NCI-H1105 (cell line): ENCODE measurements around the gene LUZP2.

Experiments
- DNase-seq: peaks from one replicate; lab custom pipeline; 2025; lab: John Stamatoyannopoulos, UW

Gene LUZP2

DNA sequence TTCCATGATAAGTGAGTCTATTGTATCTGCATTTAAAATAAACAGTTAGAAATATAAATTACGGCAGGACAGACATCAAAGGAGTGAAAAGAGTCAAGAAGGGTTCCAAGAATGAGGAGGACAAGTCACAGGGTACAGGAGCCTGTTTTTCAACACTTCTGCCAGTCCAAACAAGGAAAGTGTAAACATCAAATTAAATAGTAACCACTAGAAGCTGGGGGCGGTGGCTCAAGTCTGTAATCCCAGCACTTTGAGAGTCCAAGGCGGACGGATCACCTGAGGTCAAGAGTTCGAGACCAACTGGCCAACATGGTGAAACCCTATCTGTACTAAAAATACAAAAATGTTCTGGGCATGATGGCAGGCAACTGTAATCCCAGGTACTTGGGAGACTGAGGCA is 219.6 kb downstream of the LUZP2 start:
- DNase-seq = no peak

DNA sequence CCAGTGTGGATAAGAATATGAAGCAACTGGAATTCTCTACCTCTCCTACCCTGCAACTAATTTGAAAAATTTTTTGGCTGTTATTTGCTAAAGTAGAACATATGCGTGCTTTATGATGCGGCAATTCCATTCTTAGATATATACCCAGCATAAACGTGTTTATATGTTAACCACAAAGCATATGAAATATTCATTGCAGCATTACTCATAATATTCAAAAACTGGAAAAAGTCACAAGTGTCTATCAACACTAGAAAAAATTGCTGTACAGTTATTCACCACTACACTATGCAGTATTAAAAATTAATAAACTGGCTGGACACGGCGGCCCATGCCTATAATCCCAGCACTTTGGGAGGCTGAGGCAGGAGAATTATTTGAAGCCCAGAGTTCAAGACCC is 226.4 kb downstream of the LUZP2 start:
- DNase-seq = no peak

GRCh38 chr11:24731554-24731953 is 234.7 kb downstream of the LUZP2 start:
- DNase-seq = no peak

DNA sequence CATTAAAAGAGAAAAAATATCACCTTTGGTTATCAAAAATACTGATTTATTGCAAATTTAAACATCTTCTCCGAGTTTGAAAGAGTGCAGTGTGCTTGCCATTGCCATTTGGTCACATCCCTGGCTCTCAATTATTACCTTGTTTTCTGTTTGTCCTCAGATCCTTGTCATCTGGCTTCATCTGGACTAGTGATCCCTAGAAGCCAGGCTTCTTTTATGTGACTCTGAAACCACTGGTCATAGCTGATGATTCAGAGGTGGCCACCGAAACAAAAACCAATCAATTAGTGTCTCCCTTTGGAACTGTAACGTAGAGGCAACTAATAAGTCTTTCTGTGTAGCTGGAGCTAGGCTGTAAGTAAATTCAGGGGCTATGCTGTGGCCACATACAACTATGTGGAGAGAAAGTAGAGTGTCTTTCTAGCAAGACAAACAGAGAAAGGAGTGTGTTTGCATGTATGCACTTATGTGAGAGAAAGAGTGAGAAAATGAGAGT is 237.9 kb downstream of the LUZP2 start:
- DNase-seq = no peak

DNA sequence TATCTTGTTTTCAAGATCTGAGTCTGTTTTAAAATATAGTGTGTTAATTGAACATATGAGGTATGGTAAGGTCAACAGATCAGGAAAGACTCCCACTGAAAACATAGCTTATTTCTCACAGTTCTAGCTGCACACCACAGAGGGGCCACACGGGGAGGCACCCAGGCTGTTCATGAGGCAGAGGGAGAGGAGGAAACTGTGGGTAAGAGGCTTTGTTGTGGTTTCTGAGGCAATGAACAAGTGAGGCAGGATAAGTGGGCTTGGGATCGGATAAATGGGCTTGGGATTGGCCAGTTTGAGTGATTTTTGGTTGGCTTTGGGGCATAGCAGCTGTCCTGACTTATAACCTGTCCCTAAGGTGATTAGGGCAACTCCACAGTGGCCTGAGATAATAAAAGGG is 242.1 kb downstream of the LUZP2 start:
- no peak for DNase-seq

- DNase-seq = no peak
Measured at GRCh38 chr11:24739637-24740036, 242.8 kb downstream of the LUZP2 start.

DNA sequence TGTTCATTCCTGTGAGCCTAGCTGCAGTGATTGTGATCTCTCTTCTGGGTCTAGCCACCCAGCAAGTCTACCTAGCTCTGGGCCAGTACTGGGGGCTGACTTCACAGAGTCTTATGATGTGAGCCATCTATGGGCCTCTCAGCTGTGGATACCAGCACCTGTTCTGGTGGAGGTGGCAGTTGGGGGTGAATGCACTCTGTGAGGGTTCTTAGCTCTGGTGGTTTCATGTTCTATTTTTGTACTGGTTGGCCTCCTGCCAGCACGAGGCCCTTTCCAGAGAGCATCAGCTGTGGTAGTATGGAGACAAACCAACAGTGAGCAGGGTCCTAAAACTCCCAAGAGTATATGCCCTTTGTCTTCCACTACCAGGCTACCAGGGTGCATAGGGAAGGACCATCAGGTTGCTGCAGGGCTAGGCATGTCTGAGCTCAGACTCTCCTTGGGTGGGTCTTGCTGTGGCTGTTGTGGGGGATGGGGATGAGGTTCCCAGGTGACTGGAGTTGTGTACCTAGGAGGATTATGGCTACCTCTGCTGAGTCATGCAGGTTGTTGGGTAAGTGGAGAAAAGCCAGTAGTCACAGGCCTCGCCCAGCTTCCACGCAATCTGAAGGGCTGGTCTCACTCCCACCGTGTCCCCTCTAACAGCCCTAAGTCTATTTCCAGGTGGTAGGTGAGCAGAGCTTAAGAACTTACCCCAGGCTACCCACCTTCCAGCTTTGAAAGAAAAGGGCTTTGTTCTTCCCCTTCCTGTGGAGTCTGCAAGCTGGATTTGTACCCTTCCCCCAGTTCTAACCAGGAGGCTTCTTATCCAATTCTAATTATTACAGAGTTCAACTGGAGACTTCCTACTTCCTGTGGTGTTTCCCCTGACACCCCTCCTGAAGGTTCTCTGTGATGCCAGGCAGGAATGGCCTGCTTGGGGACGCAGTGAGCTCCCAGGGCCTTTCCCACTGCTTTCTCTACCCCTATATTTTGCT is 250.7 kb downstream of the LUZP2 start:
- DNase-seq = no peak

- no peak for DNase-seq
Measured at GRCh38 chr11:24748261-24748660, 251.4 kb downstream of the LUZP2 start.

DNA sequence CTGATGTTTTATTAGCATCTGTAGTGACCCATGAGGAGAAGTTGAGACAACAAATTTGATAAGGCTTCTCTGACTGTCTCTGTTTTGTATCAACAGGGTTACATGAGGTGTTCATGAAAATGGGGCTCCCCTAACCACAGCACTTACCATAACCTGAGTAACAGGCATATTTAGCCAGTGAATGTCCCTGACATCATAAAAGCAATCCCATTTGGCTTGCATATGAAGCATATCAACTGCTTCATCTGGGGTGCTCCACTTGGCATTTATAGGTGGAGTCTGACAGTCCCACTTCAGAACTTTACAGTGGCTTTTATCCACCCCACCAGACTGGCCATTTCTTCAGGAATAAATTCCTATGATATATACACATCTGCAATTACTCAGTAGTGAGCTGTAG is 257.6 kb downstream of the LUZP2 start:
- DNase-seq = no peak

DNA sequence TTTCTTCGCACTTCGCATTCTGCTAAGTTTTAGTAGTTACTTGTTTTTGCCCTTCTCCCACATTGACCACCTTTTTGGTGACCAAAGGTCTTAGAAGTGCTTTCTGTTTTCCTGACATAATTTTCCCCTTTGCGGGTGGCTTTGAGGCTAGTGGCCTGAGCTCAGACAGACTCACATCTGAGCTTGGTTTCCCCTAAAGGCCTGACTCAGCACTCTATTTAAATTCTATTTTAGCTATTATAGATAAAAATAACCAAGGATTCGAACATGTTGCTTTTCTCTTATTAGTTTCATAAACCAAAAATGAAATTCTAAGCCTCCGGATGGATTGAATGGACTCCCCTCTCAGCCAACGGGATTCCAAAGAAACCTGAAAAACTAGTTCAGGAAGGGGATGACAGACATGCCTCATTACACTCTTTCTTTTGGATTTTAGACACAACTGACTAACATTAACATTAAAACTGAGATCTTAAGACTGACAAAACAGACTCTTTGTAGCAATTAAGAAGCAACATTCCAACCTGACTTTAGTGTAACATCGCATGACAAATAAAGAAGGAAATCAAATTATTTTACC is 258.5 kb downstream of the LUZP2 start:
- DNase-seq = no peak

DNA sequence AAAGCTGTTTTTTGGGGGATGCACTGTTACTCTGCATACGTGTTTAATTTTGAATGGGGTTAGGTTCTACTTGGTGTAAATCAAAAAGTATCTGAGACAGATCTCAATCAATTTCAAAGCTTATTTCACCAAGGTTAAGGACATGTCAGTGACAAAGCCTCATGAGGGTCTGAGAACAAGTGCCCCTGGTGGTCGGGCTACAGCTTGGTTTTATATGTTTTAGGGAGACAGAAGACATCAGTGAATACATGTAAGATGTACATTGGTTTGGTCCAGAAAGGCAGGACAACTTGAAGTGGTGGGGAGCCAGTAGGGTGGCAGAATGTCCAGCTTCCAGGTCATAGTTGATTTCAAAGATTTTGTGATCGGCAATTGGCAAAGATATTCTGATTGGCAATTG is 262.9 kb downstream of the LUZP2 start:
- DNase-seq = no peak

DNA sequence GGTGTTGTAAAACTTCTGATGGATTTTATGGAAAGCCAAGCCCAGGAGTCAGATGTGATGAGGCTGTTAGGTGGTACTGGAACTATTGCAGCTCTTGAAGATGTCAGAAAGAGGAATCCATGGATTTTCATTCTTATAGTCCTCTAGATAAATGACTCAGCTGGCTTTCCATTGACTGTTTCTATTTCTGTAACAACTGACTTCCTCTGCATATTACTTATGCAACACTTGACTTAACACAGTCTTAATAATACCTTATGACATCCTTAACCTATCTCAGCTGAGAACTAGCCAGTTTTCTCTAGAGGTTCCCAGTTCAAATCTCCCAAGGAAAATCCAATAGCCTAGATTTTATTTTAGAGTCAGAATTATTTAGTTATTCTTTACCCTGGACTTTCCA is 263.8 kb downstream of the LUZP2 start:
- DNase-seq = no peak

GRCh38 chr11:24762076-24762475 is 265.2 kb downstream of the LUZP2 start:
- DNase-seq = no peak

GRCh38 chr11:24767411-24767810 is 270.6 kb downstream of the LUZP2 start:
- DNase-seq = no peak

- DNase-seq = no peak
Measured at GRCh38 chr11:24773322-24773721, 276.5 kb downstream of the LUZP2 start.

DNA sequence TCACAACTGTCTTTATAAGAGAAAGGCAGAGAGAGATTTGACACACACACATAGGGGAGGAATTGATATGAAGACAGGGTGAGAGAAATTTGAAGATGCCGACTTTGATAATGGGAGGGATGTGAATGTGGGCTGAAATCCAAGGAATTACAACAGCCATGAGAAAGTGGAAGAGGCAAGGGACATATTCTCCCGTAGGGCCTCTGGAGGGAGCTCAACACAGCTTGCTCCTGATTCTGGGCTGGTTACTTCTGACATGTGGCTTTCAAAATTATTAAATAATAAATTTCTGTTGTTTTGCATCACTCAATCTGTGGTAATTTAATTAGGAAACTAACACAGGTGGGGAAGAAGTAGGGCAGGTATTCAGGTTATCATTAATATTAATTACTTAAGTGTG is 282.9 kb downstream of the LUZP2 start:
- DNase-seq = no peak

GRCh38 chr11:24781288-24781687 is 284.4 kb downstream of the LUZP2 start:
- no peak for DNase-seq

DNA sequence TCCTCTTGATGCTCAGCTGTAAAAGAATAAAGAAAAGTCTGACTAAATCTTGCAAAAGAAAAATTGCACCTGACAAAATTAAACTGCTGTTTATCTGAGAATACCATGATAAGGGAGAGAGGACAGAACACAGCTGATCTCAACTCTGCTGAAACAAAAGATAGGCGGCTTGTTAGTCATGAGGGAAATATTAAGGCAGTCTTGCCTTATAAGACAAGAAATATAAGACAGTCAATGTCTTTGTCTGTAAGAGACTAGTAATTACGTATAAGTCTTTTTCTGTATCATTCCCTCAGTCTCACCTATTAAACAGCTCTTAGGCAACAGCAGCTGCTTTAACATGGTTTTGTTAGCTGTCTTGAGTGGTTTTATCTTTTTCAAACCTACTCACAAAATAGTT is 296.6 kb downstream of the LUZP2 start:
- no peak for DNase-seq

GRCh38 chr11:24794064-24794463 is 297.2 kb downstream of the LUZP2 start:
- DNase-seq = no peak

GRCh38 chr11:24805671-24806070 is 308.8 kb downstream of the LUZP2 start:
- DNase-seq = no peak

GRCh38 chr11:24808173-24808572 is 311.3 kb downstream of the LUZP2 start:
- DNase-seq = no peak

- DNase-seq = no peak
Measured at GRCh38 chr11:24819006-24819405, 322.2 kb downstream of the LUZP2 start.

GRCh38 chr11:24819863-24820434 is 323.1 kb downstream of the LUZP2 start:
- DNase-seq = no peak
